SU-DHL-6 (cell line): Measurements from ENCODE around the gene BICD1.

ENCODE experiments used
- H2AFZ ChIP-seq: fragments of 200-600 bp; sonication (generic); 2 replicates; pipeline ENCODE4 v1.6.1; 2014; ENCODE audit warnings: low read depth, mild to moderate bottlenecking, moderate library complexity, mixed read lengths, antibody characterized with exemption, low read length; ENCODE audit not compliant: severe bottlenecking
- H3F3A ChIP-seq: fragments of 200-600 bp; shearing (Covaris generic); 2 replicates; pipeline ENCODE4 v1.6.0; 2016; ENCODE audit warnings: antibody characterized with exemption, mild to moderate bottlenecking; ENCODE audit not compliant: insufficient read depth
- H3K27ac ChIP-seq: fragments of 200-600 bp; sonication (generic); 2 replicates; pipeline ENCODE4 v1.5.1; 2016; ENCODE audit warnings: low read depth, mild to moderate bottlenecking, low read length, moderate library complexity, mixed read lengths
- H3K27me3 ChIP-seq: fragments of 200-600 bp; sonication (generic), shearing (Covaris generic); 2 replicates; pipeline ENCODE4 v1.6.0; 2014; ENCODE audit warnings: mild to moderate bottlenecking, low read length
- H3K36me3 ChIP-seq: fragments of 200-600 bp; sonication (generic); 2 replicates; pipeline ENCODE4 v1.6.1; 2014; ENCODE audit warnings: mild to moderate bottlenecking, low read length, mixed read lengths
- H3K4me2 ChIP-seq: fragments of 300-600, 200-600 bp; shearing (Covaris generic), sonication (generic); 2 replicates; pipeline ENCODE4 v1.6.0; 2014; ENCODE audit warnings: low read length, low read depth, mild to moderate bottlenecking; ENCODE audit not compliant: poor library complexity, severe bottlenecking
- H3K4me3 ChIP-seq: fragments of 200-600 bp; sonication (generic); 2 replicates; pipeline ENCODE4 v1.5.1; 2014; ENCODE audit warnings: antibody characterized with exemption, low read length, mild to moderate bottlenecking, mixed read lengths; ENCODE audit not compliant: insufficient read depth, poor library complexity, severe bottlenecking
- H3K79me2 ChIP-seq: fragments of 200-600 bp; sonication (generic); 2 replicates; pipeline ENCODE4 v1.6.1; 2014; ENCODE audit warnings: mild to moderate bottlenecking, low read length, moderate library complexity; ENCODE audit not compliant: insufficient read depth
- H3K9ac ChIP-seq: fragments of 200-600 bp; sonication (generic); 2 replicates; pipeline ENCODE4 v1.7.0; 2014; ENCODE audit warnings: mild to moderate bottlenecking, low read length
- H3K9me2 ChIP-seq: fragments of 200-600 bp; sonication (generic); replicated peaks from 2 replicates; pipeline ENCODE4 v1.6.1; 2014; ENCODE audit warnings: low read length; ENCODE audit not compliant: insufficient read depth
- H3K9me3 ChIP-seq: fragments of 200-600 bp; sonication (generic); 2 replicates; pipeline ENCODE4 v1.6.1; 2014; ENCODE audit warnings: low read length, mixed read lengths; ENCODE audit not compliant: insufficient read depth
- H4K20me1 ChIP-seq: fragments of 200-600 bp; sonication (generic); 2 replicates; pipeline ENCODE4 v1.6.1; 2014; ENCODE audit warnings: low read depth, mild to moderate bottlenecking, antibody characterized with exemption, low read length, moderate library complexity, mixed read lengths
- EZH2phosphoT487 ChIP-seq: fragments of 200-600 bp; sonication (generic), shearing (Covaris generic); conservative IDR thresholded peaks from 2 replicates; pipeline ENCODE4 v1.6.1; 2018; ENCODE audit warnings: mild to moderate bottlenecking, antibody characterized with exemption, low read length, moderate library complexity, mixed read lengths
- TF ChIP-seq, protein P1 (sequence below): fragments of 200-600 bp; sonication (generic); IDR thresholded peaks from one replicate; pipeline ENCODE4 v1.5.1; 2017; ENCODE audit warnings: antibody characterized with exemption, mild to moderate bottlenecking, low read length, moderate library complexity; ENCODE audit not compliant: insufficient read depth, poor library complexity, severe bottlenecking

The BICD1 gene

DNA sequence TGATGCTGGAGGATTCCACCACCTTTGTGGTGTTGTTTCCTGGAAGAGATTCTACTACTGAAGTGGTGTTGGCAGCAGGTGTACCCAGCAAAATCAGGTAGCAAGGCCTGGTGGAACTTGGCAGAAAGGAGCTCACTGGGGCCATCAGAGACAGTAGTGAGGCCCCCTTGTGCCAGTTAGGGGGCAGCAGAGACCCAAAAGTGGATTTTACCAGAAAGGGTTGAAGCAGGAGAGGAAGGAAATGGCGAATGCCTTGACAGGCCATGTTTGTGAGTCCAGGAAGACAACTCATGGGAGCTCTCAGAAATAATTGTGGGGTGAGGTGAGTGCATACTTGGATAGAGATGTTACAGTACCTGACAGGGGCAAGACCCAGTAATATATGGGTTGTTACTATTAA, 155.0 kb downstream of the BICD1 start:
- Histone ChIP-seq H3K9me3 (no peaks in the 10 kb centered on the region), H4K20me1 (no peaks in the 10 kb centered on the region), H3F3A (peaks cover 67% of the 10 kb centered on the region), H3K9ac (peak overlapping the region; percentile 72), H3K4me2 (peak overlapping the region; percentile 97), H3K79me2 (no peaks in the 10 kb centered on the region; the same call in 1 of the 2 replicates), H3K36me3 (peaks cover 7% of the 10 kb centered on the region; the same call in 1 of the 2 replicates), H3K27me3 (no peaks in the 10 kb centered on the region), H3K4me3 (peak overlapping the region; percentile 2), H3K9me2 (no peaks in the 10 kb centered on the region), H3K27ac (peak overlapping the region; percentile 100), H2AFZ (no peak overlapping the region)
- no peak for TF ChIP-seq EZH2phosphoT487
- TF ChIP-seq, protein P1, sequence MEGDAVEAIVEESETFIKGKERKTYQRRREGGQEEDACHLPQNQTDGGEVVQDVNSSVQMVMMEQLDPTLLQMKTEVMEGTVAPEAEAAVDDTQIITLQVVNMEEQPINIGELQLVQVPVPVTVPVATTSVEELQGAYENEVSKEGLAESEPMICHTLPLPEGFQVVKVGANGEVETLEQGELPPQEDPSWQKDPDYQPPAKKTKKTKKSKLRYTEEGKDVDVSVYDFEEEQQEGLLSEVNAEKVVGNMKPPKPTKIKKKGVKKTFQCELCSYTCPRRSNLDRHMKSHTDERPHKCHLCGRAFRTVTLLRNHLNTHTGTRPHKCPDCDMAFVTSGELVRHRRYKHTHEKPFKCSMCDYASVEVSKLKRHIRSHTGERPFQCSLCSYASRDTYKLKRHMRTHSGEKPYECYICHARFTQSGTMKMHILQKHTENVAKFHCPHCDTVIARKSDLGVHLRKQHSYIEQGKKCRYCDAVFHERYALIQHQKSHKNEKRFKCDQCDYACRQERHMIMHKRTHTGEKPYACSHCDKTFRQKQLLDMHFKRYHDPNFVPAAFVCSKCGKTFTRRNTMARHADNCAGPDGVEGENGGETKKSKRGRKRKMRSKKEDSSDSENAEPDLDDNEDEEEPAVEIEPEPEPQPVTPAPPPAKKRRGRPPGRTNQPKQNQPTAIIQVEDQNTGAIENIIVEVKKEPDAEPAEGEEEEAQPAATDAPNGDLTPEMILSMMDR = peak; percentile 91

DNA sequence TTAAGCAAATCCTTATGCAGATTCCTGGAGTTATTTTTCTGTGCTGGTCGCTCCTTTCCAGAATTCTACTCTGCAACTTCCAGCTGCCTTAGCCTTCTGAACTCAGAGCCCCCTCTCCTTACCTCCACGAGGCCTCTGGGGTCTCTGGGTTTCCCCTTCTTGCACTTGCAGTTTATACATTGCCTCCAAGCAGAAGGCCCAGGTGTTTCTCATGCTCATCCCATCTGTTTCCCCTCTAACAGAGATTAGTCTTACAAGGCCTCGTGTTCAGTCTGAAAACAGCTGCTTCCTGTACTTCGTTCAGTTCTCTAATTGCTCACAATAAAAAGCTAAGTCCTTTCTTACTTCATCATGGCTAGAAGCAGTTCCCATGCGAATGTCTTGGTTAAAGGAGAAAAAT, 158.3 kb downstream of the BICD1 start:
- H2AFZ ChIP-seq = no peak overlapping the region
- H4K20me1 ChIP-seq = no peaks in the 10 kb centered on the region
- H3K27ac ChIP-seq = peak overlapping the region; percentile 100
- H3K4me2 ChIP-seq = peak overlapping the region; percentile 97
- 0 out of 2 replicates have a peak, but pooled peaks cover 8% of the 10 kb centered on the region for H3K36me3 ChIP-seq
- peak overlapping the region; percentile 72 for H3K9ac ChIP-seq
- TF ChIP-seq EZH2phosphoT487 = no peak
- TF ChIP-seq, protein P1 = no peak
- peaks cover 22% of the 10 kb centered on the region for H3K79me2 ChIP-seq
- no peaks in the 10 kb centered on the region for H3K9me3 ChIP-seq
- peaks cover 86% of the 10 kb centered on the region for H3F3A ChIP-seq
- H3K27me3 ChIP-seq = no peaks in the 10 kb centered on the region
- H3K9me2 ChIP-seq = no peaks in the 10 kb centered on the region
- H3K4me3 ChIP-seq = peak overlapping the region; percentile 45

DNA sequence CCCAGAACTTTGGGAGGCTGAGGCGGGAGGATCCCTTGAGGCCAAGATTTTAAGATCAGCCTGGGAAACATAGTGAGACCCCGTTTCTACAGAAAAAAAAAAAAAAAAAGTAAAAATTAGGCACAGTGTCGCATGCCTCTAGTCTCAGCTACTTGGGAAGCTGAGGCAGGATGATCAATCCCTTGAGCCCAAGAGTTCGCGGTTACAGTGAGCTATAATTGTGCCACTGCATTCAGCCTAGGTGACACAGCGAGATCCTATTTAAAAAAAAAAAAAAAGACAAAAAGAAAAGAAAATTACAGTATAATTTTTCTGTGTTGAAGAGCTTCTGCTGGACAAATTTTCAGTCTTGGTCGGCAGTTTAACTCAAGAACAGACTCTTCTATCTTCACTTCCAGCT, 158.8 kb downstream of the BICD1 start:
- H3K9me2 ChIP-seq = no peaks in the 10 kb centered on the region
- no peak overlapping the region for H2AFZ ChIP-seq
- H3K79me2 ChIP-seq = peaks cover 22% of the 10 kb centered on the region
- peaks cover 85% of the 10 kb centered on the region for H3F3A ChIP-seq
- TF ChIP-seq, protein P1 = no peak
- no peak for TF ChIP-seq EZH2phosphoT487
- peak overlapping the region; percentile 72 for H3K9ac ChIP-seq
- H4K20me1 ChIP-seq = no peaks in the 10 kb centered on the region
- H3K4me3 ChIP-seq = peak overlapping the region; percentile 45
- H3K4me2 ChIP-seq = peak overlapping the region; percentile 97
- peak overlapping the region; percentile 100 for H3K27ac ChIP-seq
- H3K36me3 ChIP-seq = 0 out of 2 replicates have a peak, but pooled peaks cover 8% of the 10 kb centered on the region
- H3K27me3 ChIP-seq = no peaks in the 10 kb centered on the region
- H3K9me3 ChIP-seq = no peaks in the 10 kb centered on the region
